Liver (tissue), 9 donors: Measurements from ENCODE around the gene GRN. TPM values are rescaled to one million over a fixed set of nuclear protein-coding genes. Genes with fewer than 3 reads are reported as not detected.

Experiments used
- DNase-seq: peaks from one replicate; pipeline ENCODE4 v3.0.0-alpha.2; 2017; ENCODE audit warnings: low spot score
- H3K27ac ChIP-seq, 2 donors: one replicate each; pipeline ENCODE4 v1.7.0; 2013; ENCODE audit warnings: inconsistent platforms in 2 of 2, low read length in 2 of 2, control low read depth in 1 of 2, low read depth in 1 of 2, mild to moderate bottlenecking in 1 of 2
- H3K27me3 ChIP-seq, 4 donors: one replicate each; pipeline versions ENCODE4 v1.6.1 to v1.7.0; 2013; ENCODE audit warnings: low read length in 3 of 4, inconsistent platforms in 1 of 4, mild to moderate bottlenecking in 1 of 4, moderate library complexity in 1 of 4; ENCODE audit not compliant: control insufficient read depth in 4 of 4, insufficient read depth in 4 of 4
- H3K36me3 ChIP-seq, 4 donors: one replicate each; pipeline versions ENCODE4 v1.6.1 to v1.7.0; 2013; ENCODE audit warnings: low read length in 3 of 4, mild to moderate bottlenecking in 3 of 4, low read depth in 1 of 4, moderate library complexity in 1 of 4; ENCODE audit not compliant: control insufficient read depth in 4 of 4, insufficient read depth in 3 of 4
- H3K4me1 ChIP-seq, 4 donors: one replicate each; pipeline versions ENCODE4 v1.6.1 to v1.7.0; 2013; ENCODE audit warnings: low read length in 3 of 4, mild to moderate bottlenecking in 3 of 4, moderate library complexity in 1 of 4; ENCODE audit not compliant: control insufficient read depth in 4 of 4, insufficient read depth in 4 of 4
- H3K4me3 ChIP-seq, 3 donors: one replicate each; pipeline versions ENCODE4 v1.6.1 to v1.7.0; 2013; ENCODE audit warnings: low read length in 3 of 3, control low read depth in 1 of 3, low read depth in 1 of 3, mild to moderate bottlenecking in 1 of 3
- H3K9ac ChIP-seq, 2 donors: one replicate each; pipeline ENCODE4 v1.7.0; 2013; ENCODE audit warnings: low read length in 2 of 2, mild to moderate bottlenecking in 2 of 2, moderate library complexity in 2 of 2, control low read depth in 1 of 2, low read depth in 1 of 2
- H3K9me3 ChIP-seq, 4 donors: one replicate each; pipeline versions ENCODE4 v1.6.1 to v1.7.0; 2013; ENCODE audit warnings: low read length in 3 of 4; ENCODE audit not compliant: control insufficient read depth in 4 of 4
- CTCF ChIP-seq: fragments of 150-350 bp; IDR thresholded peaks from 2 replicates; pipeline ENCODE4 v1.5.1; 2017; ENCODE audit warnings: improper control_type of control experiment, low read depth, low read length; ENCODE audit not compliant: missing input control
- FOXA1 ChIP-seq: IDR thresholded peaks from 2 replicates; pipeline ENCODE4 v1.6.1; 2016; ENCODE audit warnings: antibody characterized with exemption
- FOXA2 ChIP-seq: IDR thresholded peaks from 2 replicates; pipeline ENCODE4 v1.6.1; 2016; ENCODE audit warnings: antibody characterized with exemption
- GABPA ChIP-seq, 2 donors: IDR thresholded peaks in 1 of 2; conservative IDR thresholded peaks in 1 of 2; 2 replicates each; pipeline ENCODE4 v1.6.1; 2016; ENCODE audit warnings: antibody characterized with exemption in 2 of 2, mild to moderate bottlenecking in 1 of 2, moderate library complexity in 1 of 2
- HNF4A ChIP-seq, 2 donors: conservative IDR thresholded peaks; 2 replicates each; pipeline ENCODE4 v1.6.1; 2016; ENCODE audit warnings: antibody characterized with exemption in 2 of 2, mild to moderate bottlenecking in 2 of 2
- HNF4G ChIP-seq: IDR thresholded peaks from 2 replicates; pipeline ENCODE4 v1.6.1; 2016; ENCODE audit warnings: antibody characterized with exemption
- JUND ChIP-seq, 2 donors: IDR thresholded peaks; 2 replicates each; pipeline ENCODE4 v1.6.1; 2016; ENCODE audit warnings: antibody characterized with exemption in 2 of 2
- NR2F2 ChIP-seq: IDR thresholded peaks from 2 replicates; pipeline ENCODE4 v1.6.1; 2016; ENCODE audit warnings: antibody characterized with exemption
- RAD21 ChIP-seq, 2 donors: IDR thresholded peaks; 2 replicates each; pipeline ENCODE4 v1.6.1; 2016; ENCODE audit warnings: antibody characterized with exemption in 2 of 2, mild to moderate bottlenecking in 2 of 2
- REST ChIP-seq: IDR thresholded peaks from 2 replicates; pipeline ENCODE4 v1.6.1; 2016; ENCODE audit warnings: antibody characterized with exemption, mild to moderate bottlenecking
- RXRA ChIP-seq, 2 donors: IDR thresholded peaks; 2 replicates each; pipeline ENCODE4 v1.6.1; 2017 to 2018; ENCODE audit warnings: antibody characterized with exemption in 2 of 2, mild to moderate bottlenecking in 1 of 2
- TAF1 ChIP-seq: conservative IDR thresholded peaks from 2 replicates; pipeline ENCODE4 v1.6.1; 2016; ENCODE audit warnings: antibody characterized with exemption, mild to moderate bottlenecking
- YY1 ChIP-seq: IDR thresholded peaks from 2 replicates; pipeline ENCODE4 v1.6.1; 2016; ENCODE audit warnings: antibody characterized with exemption, mild to moderate bottlenecking
- WGBS: extraction: QIAGEN DNeasy Blood & Tissue Kit; methylation state at CpG from one replicate; pipeline ENCODE4 v1.1.7; 2013; 5-methylcytosine and 5-hydroxymethylcytosine counted together
- polyA plus RNA-seq, 2 donors: library from polyadenylated mRNA; stranded (reverse) in 1 of 2; unstranded in 1 of 2; fragments of 200-250 nt in 1 of 2; fragments of >200 nt in 1 of 2; fragmentation: Nextera tagmentation in 1 of 2; extraction: Ambion mirVana in 1 of 2; gene quantifications; one replicate each; pipeline versions ENCODE4 v1.2.1 to v1.2.3, GENCODE V29; 2013 to 2015
- total RNA-seq, 2 donors: library from RNA; depleted of rRNA; stranded (reverse); fragments of >200 nt; gene quantifications; one replicate each; pipeline ENCODE4 v1.2.3, GENCODE V29; 2014
- TF ChIP-seq, protein P1 (sequence below): IDR thresholded peaks from 2 replicates; pipeline ENCODE4 v1.6.1; 2016; ENCODE audit warnings: antibody characterized with exemption
- TF ChIP-seq, protein P2 (sequence below): IDR thresholded peaks from 2 replicates; pipeline ENCODE4 v1.6.1; 2016; ENCODE audit warnings: antibody characterized with exemption
- TF ChIP-seq, protein P3 (sequence below): IDR thresholded peaks from 2 replicates; pipeline ENCODE4 v1.6.1; 2016; ENCODE audit warnings: antibody characterized with exemption
- donor health status: healthy.
- donor health status: healthy.
- donor health status: healthy.
- donor health status: healthy.
- donor health status: healthy.

Gene GRN
- total and polyA plus RNA-seq, 4 donors, result 90.9 to 166 (median 133) TPM

GRCh38 chr17:44398692-44399691 is 53.9 kb downstream of the GRN start:
- H3K27ac ChIP-seq, result no peak overlapping the region
- no peak for DNase-seq
- H3K36me3 ChIP-seq, result peaks cover 12 to 40% (median 22%) of the 10 kb centered on the region in 4 donors
- no peak for TF ChIP-seq CTCF
- TF ChIP-seq RXRA (IDR thresholded peaks at IDR 0.05), result no peak
- no peak for TF ChIP-seq JUND (IDR thresholded peaks at IDR 0.05)
- TF ChIP-seq FOXA1, result no peak
- TF ChIP-seq YY1, result no peak
- no peak for TF ChIP-seq HNF4A (conservative IDR thresholded peaks at IDR 0.05)
- TF ChIP-seq GABPA (IDR thresholded peaks at IDR 0.05 in 1 of 2, conservative IDR thresholded peaks at IDR 0.05 in 1 of 2), result no peak
- TF ChIP-seq FOXA2, result no peak
- TF ChIP-seq, protein P1, sequence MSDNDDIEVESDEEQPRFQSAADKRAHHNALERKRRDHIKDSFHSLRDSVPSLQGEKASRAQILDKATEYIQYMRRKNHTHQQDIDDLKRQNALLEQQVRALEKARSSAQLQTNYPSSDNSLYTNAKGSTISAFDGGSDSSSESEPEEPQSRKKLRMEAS, result no peak
- TF ChIP-seq RAD21 (IDR thresholded peaks at IDR 0.05), result no peak
- no peak for TF ChIP-seq HNF4G
- TF ChIP-seq, protein P2, sequence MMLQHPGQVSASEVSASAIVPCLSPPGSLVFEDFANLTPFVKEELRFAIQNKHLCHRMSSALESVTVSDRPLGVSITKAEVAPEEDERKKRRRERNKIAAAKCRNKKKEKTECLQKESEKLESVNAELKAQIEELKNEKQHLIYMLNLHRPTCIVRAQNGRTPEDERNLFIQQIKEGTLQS, result no peak
- no peak for TF ChIP-seq NR2F2
- TF ChIP-seq, protein P3, sequence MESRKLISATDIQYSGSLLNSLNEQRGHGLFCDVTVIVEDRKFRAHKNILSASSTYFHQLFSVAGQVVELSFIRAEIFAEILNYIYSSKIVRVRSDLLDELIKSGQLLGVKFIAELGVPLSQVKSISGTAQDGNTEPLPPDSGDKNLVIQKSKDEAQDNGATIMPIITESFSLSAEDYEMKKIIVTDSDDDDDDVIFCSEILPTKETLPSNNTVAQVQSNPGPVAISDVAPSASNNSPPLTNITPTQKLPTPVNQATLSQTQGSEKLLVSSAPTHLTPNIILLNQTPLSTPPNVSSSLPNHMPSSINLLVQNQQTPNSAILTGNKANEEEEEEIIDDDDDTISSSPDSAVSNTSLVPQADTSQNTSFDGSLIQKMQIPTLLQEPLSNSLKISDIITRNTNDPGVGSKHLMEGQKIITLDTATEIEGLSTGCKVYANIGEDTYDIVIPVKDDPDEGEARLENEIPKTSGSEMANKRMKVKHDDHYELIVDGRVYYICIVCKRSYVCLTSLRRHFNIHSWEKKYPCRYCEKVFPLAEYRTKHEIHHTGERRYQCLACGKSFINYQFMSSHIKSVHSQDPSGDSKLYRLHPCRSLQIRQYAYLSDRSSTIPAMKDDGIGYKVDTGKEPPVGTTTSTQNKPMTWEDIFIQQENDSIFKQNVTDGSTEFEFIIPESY, result no peak
- H3K4me3 ChIP-seq, result no peak overlapping the region
- WGBS, result 97% methylated on average over 41 of the region's 41 CpGs
- no peak overlapping the region for H3K9ac ChIP-seq
- no peaks in the 10 kb centered on the region for H3K4me1 ChIP-seq
- H3K9me3 ChIP-seq, result no peaks in the 10 kb centered on the region
- no peaks in the 10 kb centered on the region for H3K27me3 ChIP-seq

GRCh38 chr17:44400226-44400847 is 55.2 kb downstream of the GRN start:
- no peaks in the 10 kb centered on the region for H3K4me1 ChIP-seq
- H3K9me3 ChIP-seq, result no peaks in the 10 kb centered on the region
- DNase-seq, result no peak
- TF ChIP-seq RAD21 (IDR thresholded peaks at IDR 0.05) (peak; percentile 53 to 61), HNF4G (no peak), CTCF (peak; percentile 13), REST (no peak), TAF1 (no peak)
- TF ChIP-seq, protein P3, result no peak
- H3K27ac ChIP-seq, result no peak overlapping the region
- 94% methylated on average over 3 of the region's 3 CpGs for WGBS
- H3K36me3 ChIP-seq, result peaks cover 12 to 44% (median 24%) of the 10 kb centered on the region in 4 donors
- no peak overlapping the region for H3K4me3 ChIP-seq
- no peaks in the 10 kb centered on the region for H3K27me3 ChIP-seq
- H3K9ac ChIP-seq, result no peak overlapping the region
